Gastrocnemius medialis (tissue), 4 donors: ENCODE data around the gene RASSF8.

Source experiments
- POLR2A ChIP-seq, 2 donors: fragments of 450-650 bp; IDR thresholded peaks; one replicate each; pipeline ENCODE4 v1.6.1; 2017; ENCODE audit warnings: antibody characterized with exemption in 2 of 2, mild to moderate bottlenecking in 2 of 2, moderate library complexity in 2 of 2
- TF ChIP-seq, protein P1 (sequence below), 5 experiments: fragments of 450-650 bp in 3 of 5; fragments of 200-600 bp in 2 of 5; sonication (generic) in 2 of 5; IDR thresholded peaks in 4 of 5; conservative IDR thresholded peaks in 1 of 5; 1 replicate in 4 of 5; 2 replicates in 1 of 5; pipeline ENCODE4 v1.5.1; 2016 to 2019; ENCODE audit warnings: antibody characterized with exemption in 5 of 5, mild to moderate bottlenecking in 3 of 5, moderate library complexity in 3 of 5

DNA sequence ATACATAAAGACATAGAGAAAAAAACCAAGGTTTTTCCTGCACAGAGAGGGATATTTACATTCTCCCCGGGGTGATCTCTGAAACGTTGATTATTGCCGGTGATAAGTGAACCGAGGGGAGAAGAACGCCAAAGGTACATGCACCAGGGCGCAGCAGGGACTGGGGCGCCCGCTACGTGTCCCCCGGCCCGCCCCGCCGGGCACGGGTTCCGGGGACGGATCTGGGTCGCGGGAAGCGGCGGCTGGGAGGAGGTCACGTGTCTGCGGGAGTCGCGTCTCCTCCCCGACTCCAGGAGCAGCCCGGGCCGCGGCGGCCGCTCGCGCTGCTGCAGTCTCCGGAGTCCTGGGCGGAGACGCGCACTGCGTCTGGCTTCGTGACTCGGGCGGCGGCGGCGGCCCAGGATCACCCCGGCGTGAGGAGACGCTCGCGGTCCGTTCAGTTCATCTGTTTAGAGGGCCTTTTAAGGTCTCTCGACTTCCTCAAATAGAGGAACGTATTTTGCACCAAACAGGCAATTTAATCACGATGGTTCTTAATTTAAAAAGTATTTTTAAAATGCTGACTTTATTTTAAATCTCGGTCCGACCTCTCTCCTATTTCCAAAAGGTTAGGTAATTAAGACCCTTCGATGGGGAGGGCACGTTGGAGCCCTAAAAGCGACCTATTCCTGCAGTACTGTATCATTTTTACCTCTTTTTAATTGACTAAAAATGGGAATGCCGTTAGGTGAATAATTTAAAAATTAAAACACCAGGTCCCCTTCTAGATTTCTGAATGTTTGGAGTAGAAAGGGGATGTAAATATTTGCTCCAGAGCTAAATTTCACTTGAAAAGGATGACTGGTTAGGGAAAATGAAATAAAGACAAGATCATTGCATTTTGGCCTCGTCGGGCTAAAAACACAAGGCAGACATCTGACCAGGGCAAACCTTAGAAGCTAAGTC lies 168.1 kb downstream of the RASSF8 start:
- peak; percentile 32 to 56 for TF ChIP-seq POLR2A (IDR thresholded peaks at IDR 0.05)
- TF ChIP-seq, protein P1, sequence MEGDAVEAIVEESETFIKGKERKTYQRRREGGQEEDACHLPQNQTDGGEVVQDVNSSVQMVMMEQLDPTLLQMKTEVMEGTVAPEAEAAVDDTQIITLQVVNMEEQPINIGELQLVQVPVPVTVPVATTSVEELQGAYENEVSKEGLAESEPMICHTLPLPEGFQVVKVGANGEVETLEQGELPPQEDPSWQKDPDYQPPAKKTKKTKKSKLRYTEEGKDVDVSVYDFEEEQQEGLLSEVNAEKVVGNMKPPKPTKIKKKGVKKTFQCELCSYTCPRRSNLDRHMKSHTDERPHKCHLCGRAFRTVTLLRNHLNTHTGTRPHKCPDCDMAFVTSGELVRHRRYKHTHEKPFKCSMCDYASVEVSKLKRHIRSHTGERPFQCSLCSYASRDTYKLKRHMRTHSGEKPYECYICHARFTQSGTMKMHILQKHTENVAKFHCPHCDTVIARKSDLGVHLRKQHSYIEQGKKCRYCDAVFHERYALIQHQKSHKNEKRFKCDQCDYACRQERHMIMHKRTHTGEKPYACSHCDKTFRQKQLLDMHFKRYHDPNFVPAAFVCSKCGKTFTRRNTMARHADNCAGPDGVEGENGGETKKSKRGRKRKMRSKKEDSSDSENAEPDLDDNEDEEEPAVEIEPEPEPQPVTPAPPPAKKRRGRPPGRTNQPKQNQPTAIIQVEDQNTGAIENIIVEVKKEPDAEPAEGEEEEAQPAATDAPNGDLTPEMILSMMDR (IDR thresholded peaks at IDR 0.05 in 4 of 5, conservative IDR thresholded peaks at IDR 0.05 in 1 of 5), result no peak
